ENCODE results near the gene C19orf33.

Gene C19orf33

GRCh38 chr19:38280030-38280921 lies 23.8 kb upstream of the C19orf33 start:
- DNase-seq, result no peak

GRCh38 chr19:38281811-38282566 lies 22.1 kb upstream of the C19orf33 start:
- no peak for DNase-seq

- DNase-seq, result no peak
These were observed 20.8 kb upstream of the C19orf33 start for GRCh38 chr19:38283271-38283670.

- DNase-seq, result no peak
These were observed 19.6 kb upstream of the C19orf33 start for GRCh38 chr19:38284422-38284821.

GRCh38 chr19:38285567-38285966 lies 18.5 kb upstream of the C19orf33 start:
- DNase-seq, result no peak

GRCh38 chr19:38287604-38288003 lies 16.4 kb upstream of the C19orf33 start:
- DNase-seq, result no peak

- no peak for DNase-seq
These were observed 15.8 kb upstream of the C19orf33 start for GRCh38 chr19:38288123-38288855.

- no peak for DNase-seq
These were observed 14.1 kb upstream of the C19orf33 start for GRCh38 chr19:38289955-38290354.

- no peak for DNase-seq
These were observed 13.4 kb upstream of the C19orf33 start for GRCh38 chr19:38290631-38291147.

GRCh38 chr19:38291855-38292254 lies 12.2 kb upstream of the C19orf33 start:
- no peak for DNase-seq

GRCh38 chr19:38293281-38293680 lies 10.8 kb upstream of the C19orf33 start:
- DNase-seq, result no peak

GRCh38 chr19:38294090-38294489 lies 10.0 kb upstream of the C19orf33 start:
- no peak for DNase-seq

- no peak for DNase-seq
These were observed 5.0 kb upstream of the C19orf33 start for GRCh38 chr19:38298821-38299680.

- no peak for DNase-seq
These were observed 358 bp downstream of the C19orf33 start for GRCh38 chr19:38304352-38304865.

GRCh38 chr19:38304866-38305429 lies 897 bp downstream of the C19orf33 start:
- no peak for DNase-seq

- no peak for DNase-seq
These were observed 2.2 kb downstream of the C19orf33 start for GRCh38 chr19:38306236-38306635.

GRCh38 chr19:38307076-38307475 lies 3.0 kb downstream of the C19orf33 start:
- no peak for DNase-seq

- no peak for DNase-seq
These were observed 3.5 kb downstream of the C19orf33 start for GRCh38 chr19:38307597-38307996.

- no peak for DNase-seq
These were observed 4.1 kb downstream of the C19orf33 start for GRCh38 chr19:38308006-38308766.

- DNase-seq, result no peak
These were observed 5.0 kb downstream of the C19orf33 start for GRCh38 chr19:38308926-38309614.

Data from stimulated activated CD4-positive, alpha-beta T cell treated with anti-CD3 and anti-CD28 coated beads, Interleukin-15, amount 100 ng/mL, for 24 hours (primary cell).